A204.1 (cell line): ENCODE measurements around the gene TDRD3.

Source experiments
- FAIRE-seq: peaks from 2 replicates; lab custom pipeline; 2012; peaks lifted over from hg19 to GRCh38; lab: Jason Lieb, UNC

TDRD3 gene

GRCh38 chr13:60577761-60578160 lies 180.7 kb downstream of the TDRD3 start:
- FAIRE-seq: no peak

- no peak for FAIRE-seq
Measured at GRCh38 chr13:60583196-60583888, 186.3 kb downstream of the TDRD3 start.

- no peak for FAIRE-seq
Measured at GRCh38 chr13:60583911-60584753, 187.1 kb downstream of the TDRD3 start.

GRCh38 chr13:60584976-60585375 lies 188.0 kb downstream of the TDRD3 start:
- no peak for FAIRE-seq

GRCh38 chr13:60590800-60591747 lies 194.1 kb downstream of the TDRD3 start:
- FAIRE-seq: no peak

- no peak for FAIRE-seq
Measured at GRCh38 chr13:60603049-60603448, 206.0 kb downstream of the TDRD3 start.

GRCh38 chr13:60604058-60604457 lies 207.0 kb downstream of the TDRD3 start:
- no peak for FAIRE-seq

- FAIRE-seq: no peak
Measured at GRCh38 chr13:60608954-60609353, 211.9 kb downstream of the TDRD3 start.

GRCh38 chr13:60611523-60611922 lies 214.5 kb downstream of the TDRD3 start:
- FAIRE-seq: no peak

- FAIRE-seq: no peak
Measured at GRCh38 chr13:60612593-60612992, 215.6 kb downstream of the TDRD3 start.

- FAIRE-seq: no peak
Measured at GRCh38 chr13:60613080-60613479, 216.1 kb downstream of the TDRD3 start.

GRCh38 chr13:60617991-60618733 lies 221.1 kb downstream of the TDRD3 start:
- FAIRE-seq: no peak

GRCh38 chr13:60619461-60619860 lies 222.4 kb downstream of the TDRD3 start:
- no peak for FAIRE-seq

GRCh38 chr13:60620611-60621395 lies 223.8 kb downstream of the TDRD3 start:
- no peak for FAIRE-seq

- FAIRE-seq: no peak
Measured at GRCh38 chr13:60623151-60623550, 226.1 kb downstream of the TDRD3 start.
